AG04449 (cell line): ENCODE data around the gene POLR3H.

Experiments used
- CTCF ChIA-PET: fragments of 350-600 bp; formaldehyde crosslinking; extraction: SDS; loops from one replicate; lab custom pipeline; 2021; ENCODE audit warnings: antibody characterized with exemption; lab: Yijun Ruan, JAX
- POLR2A ChIA-PET: fragments of 400-600, 350-600 bp; formaldehyde crosslinking; extraction: SDS; loops from one replicate; lab custom pipeline; 2020; ENCODE audit warnings: antibody characterized with exemption, inconsistent platforms; lab: Yijun Ruan, JAX
- DNase-seq: peaks from one replicate; pipeline ENCODE4 v3.0.0-alpha.2; 2010; ENCODE audit warnings: low read depth, low spot score
- H3K4me3 ChIP-seq: 2 replicates; pipeline ENCODE4 v1.5.1; 2011; ENCODE audit warnings: low read depth, mild to moderate bottlenecking, control low read depth, low read length
- CTCF ChIP-seq: IDR thresholded peaks from one replicate; pipeline ENCODE4 v1.5.1; 2011; ENCODE audit warnings: mild to moderate bottlenecking, moderate library complexity, low read length, control low read depth, inconsistent platforms; ENCODE audit not compliant: insufficient read depth; ENCODE audit errors: missing control alignments

Gene POLR3H

GRCh38 chr22:41541484-41541883, 2.8 kb downstream of the POLR3H start:
- H3K4me3 ChIP-seq: no peak overlapping the region
- CTCF ChIA-PET: interaction anchor here (0.9 to 5.0 kb wide), 11 partner anchors 9 to 138 kb away, joined by 3 to 38 read pairs (median 8); partner anchors contain the start of gene PMM1
- POLR2A ChIA-PET: no interaction called here
- no peak for TF ChIP-seq CTCF
- DNase-seq: no peak

- ChIA-PET POLR2A (interaction anchor here (1.6 kb wide), 1 partner anchor 50 kb away, joined by 4 read pairs; the partner anchor contains the start of gene PMM1), CTCF (interaction anchor here (1.1 to 5.0 kb wide), 6 partner anchors 8 to 137 kb away, joined by 3 to 38 read pairs (median 10); no protein-coding TSS in a partner anchor)
- TF ChIP-seq CTCF: no peak
- no peak overlapping the region for H3K4me3 ChIP-seq
- no peak for DNase-seq
Observed at GRCh38 chr22:41540365-41540764, 3.9 kb downstream of the POLR3H start.

GRCh38 chr22:41540006-41540315, 4.3 kb downstream of the POLR3H start:
- no peak overlapping the region for H3K4me3 ChIP-seq
- POLR2A ChIA-PET: interaction anchor here (1.6 kb wide), 1 partner anchor 50 kb away, joined by 4 read pairs; the partner anchor contains the start of gene PMM1
- TF ChIP-seq CTCF: no peak
- DNase-seq: no peak
- CTCF ChIA-PET: interaction anchor here (0.8 to 5.0 kb wide), 6 partner anchors 8 to 136 kb away, joined by 3 to 38 read pairs (median 10); no protein-coding TSS in a partner anchor

GRCh38 chr22:41539146-41540005, 4.9 kb downstream of the POLR3H start:
- POLR2A ChIA-PET: interaction anchor here (1.6 kb wide), 1 partner anchor 51 kb away, joined by 4 read pairs; the partner anchor contains the start of gene PMM1
- CTCF ChIA-PET: interaction anchor here (0.8 to 5.2 kb wide), 6 partner anchors 12 to 58 kb away, joined by 3 to 41 read pairs (median 16); no protein-coding TSS in a partner anchor
- no peak for DNase-seq
- no peak for TF ChIP-seq CTCF
- no peak overlapping the region for H3K4me3 ChIP-seq

- ChIA-PET POLR2A (no interaction called here), CTCF (interaction anchor here (1.0 to 5.2 kb wide), 2 partner anchors 13 to 21 kb away, joined by 5 to 41 read pairs; no protein-coding TSS in a partner anchor)
- no peak for DNase-seq
- TF ChIP-seq CTCF: no peak
- no peak overlapping the region for H3K4me3 ChIP-seq
Observed at GRCh38 chr22:41538583-41538982, 5.7 kb downstream of the POLR3H start.

- no peak for TF ChIP-seq CTCF
- no peak for DNase-seq
- ChIA-PET CTCF (interaction anchor here (1.1 to 5.2 kb wide), 3 partner anchors 11 to 133 kb away, joined by 5 to 41 read pairs (median 6); no protein-coding TSS in a partner anchor), POLR2A (no interaction called here)
- H3K4me3 ChIP-seq: no peak overlapping the region
Observed at GRCh38 chr22:41537203-41537602, 7.1 kb downstream of the POLR3H start.
